Mucosa of gallbladder (tissue), 1 donor: ENCODE data around the gene TENM4. TPM values are rescaled to one million over a fixed set of nuclear protein-coding genes. Genes with fewer than 3 reads are reported as not detected.

ENCODE experiments used
- DNase-seq: peaks from one replicate; pipeline ENCODE4 v3.0.0-alpha.2; 2020; ENCODE audit warnings: low spot score
- total RNA-seq: library from RNA; stranded (reverse); gene quantifications from one replicate; pipeline ENCODE4 v1.2.1, GENCODE V29; 2021
- donor health status: DM: no; HTN: no; CAD: no.

TENM4 gene
- total RNA-seq, 1 donor from 2014 or later: 8.4 TPM

DNA sequence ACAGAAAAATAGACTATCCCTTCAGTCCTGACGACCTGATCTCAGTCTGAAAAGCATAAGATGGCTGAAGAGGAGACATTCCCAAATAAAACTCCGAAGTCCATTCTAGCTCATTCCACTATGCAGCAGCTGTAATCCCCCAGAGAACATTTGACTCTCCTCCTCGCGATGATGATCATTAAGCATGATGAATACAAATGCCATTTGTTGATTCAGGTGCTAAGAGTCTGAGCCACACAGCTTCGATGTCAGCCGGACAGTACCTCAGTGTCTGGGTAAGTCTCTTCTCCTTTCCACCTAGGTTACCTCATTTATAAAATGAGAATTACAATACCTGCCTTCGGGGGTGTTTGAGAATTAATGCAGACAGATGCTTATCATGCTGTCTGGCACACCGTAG, 94.8 kb downstream of the TENM4 start:
- DNase-seq: no peak

DNA sequence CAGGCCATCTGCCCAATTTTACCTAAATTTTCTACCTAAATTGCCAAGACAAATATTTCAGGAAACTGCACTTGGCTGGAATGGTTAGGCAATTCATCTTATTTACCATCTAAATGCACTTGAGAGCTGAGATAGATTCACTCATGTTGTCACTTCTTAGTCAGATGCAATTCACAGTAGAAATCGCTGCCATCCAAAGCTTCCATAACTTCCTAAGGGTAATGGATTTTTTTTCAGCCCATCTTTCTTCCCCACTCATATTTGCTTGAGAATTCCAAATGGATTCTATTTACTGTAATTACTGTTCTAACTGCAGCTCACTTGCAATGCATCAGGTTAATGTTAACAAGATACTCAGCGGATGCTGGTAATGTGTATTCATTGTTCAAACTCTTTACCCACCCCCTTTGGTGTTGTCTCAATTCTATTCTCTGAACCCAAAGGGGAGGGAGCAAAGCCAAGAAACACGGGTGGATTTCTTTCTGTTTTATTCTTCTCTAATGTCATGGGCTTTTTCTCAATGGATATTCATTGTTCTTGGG, 96.0 kb downstream of the TENM4 start:
- no peak for DNase-seq

DNA sequence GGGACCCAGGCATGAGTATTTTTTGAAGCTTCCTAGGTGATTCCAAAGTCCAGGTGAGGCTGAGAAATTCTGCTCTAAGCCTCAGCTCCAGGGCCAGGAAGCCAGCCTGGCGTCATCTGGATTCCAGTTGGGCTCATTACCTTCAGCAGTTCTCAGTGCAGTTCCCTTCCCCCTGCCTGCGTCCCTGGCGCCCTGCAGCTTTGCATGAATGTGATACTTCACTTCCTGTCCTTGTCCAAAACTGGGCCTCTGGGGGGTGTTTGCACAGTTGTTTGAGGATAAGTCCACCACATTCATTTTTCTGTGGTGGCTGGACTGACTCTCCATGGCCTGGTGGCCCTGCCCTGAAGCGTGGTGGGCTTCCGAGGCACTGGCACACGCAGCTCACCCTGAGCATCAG, 98.1 kb downstream of the TENM4 start:
- no peak for DNase-seq

DNA sequence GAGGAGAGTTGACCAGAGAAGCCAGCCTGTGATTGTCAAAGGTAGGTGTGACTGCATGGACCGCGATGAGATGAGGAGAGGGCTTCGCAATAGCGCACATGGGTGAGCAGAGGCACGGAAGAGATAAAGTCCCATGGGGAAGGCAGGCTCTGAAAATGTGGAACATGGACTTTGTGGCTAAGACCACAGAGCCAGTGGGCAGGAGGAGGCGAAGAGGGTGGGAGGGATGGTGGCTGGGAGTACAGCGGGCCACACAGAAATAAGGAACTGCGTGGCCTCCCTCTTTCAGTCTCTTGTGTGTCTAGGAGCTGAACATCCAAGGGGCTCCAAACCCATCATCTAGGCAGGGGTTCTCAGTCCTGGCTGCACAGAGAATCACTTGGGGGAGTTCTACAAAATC, 98.6 kb downstream of the TENM4 start:
- no peak for DNase-seq

DNA sequence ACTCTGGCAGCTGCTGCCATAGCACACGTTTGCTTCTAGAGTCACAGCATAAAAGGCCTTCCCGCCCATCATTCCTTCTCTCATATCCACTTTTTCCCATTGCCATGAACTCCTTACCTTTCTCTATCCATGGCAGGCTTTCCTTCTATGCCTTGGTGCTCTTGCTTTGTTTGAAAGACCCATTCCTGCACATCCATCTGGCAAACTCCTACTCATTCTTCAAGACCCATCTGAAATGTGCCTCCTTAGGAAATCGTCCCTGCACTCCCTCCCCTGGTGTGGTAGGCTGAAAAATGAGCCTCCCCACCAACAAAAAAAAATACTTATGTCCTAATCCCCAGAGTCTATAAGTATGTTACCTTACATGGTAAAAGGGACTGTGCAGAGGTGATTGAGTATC, 100.3 kb downstream of the TENM4 start:
- DNase-seq: no peak

DNA sequence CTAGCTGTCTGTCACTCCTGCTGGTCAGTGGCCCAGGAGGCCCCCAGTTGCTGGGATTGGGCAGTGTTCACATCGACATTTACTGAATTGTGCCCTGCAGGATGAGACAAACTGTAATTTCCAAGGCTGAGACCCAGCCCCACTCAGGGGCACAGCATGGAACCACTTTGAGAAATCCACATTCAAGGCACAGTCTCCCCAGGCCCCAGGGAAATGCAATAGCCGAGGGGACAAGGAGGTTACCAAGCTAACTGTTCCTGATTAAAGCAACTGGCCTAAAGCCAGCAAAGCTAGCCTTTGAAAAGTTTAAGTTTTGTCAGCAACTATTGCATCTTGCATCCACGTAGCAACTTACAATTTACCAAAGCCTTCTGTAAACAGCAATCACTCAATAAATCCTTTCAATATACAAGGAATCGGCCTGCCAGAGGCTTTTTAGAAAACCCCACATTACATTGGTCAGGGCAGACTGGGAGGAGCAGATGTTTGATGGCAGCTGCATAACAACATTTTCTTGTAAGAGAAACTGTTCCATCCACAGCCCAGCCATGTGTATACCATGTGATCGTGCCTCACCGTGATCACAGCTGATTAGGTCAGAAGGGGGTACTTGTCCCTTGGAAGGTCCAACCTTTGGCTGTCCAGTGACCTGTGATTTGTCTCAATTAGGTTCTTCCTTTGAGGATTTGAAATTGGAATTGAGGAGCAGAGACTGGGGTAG, 103.9 kb downstream of the TENM4 start:
- DNase-seq: no peak

DNA sequence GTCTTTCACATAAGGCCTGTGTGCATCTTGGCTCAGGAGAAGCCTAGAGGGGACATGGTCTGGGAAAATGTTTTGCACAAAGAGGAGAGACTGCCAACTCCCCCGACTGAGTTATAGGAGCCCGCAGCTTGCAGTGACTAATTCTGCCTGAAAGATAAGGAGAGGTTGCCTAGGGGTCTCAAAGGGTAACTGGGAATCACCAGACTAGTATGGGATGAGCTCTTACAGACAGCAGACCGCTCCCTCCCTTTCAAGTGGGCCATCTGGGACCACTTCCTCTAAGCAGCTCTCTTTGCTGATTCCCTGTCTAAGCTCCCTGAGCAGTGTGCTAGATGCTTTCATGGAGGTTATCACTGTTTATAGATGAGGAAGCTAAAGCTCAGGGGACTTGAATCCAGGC, 105.1 kb downstream of the TENM4 start:
- no peak for DNase-seq

DNA sequence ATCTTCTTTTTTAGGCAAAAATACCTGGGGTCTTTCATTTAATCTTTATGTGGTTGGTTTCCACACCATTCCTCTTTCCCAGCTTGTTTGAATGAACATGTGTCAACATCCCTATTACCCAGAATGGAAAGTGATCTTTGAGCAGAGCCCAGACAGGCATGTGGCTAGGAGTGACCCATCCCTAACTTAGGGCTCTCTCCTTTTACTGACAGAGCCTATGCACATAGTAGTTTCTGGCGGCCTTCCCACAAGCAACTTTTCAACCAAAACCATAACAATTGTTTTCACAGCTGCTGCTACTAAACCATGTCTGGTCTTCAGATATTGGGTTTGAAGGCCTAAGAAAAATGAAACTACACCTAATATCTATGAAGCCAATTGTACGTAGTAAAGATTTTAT, 107.5 kb downstream of the TENM4 start:
- no peak for DNase-seq

DNA sequence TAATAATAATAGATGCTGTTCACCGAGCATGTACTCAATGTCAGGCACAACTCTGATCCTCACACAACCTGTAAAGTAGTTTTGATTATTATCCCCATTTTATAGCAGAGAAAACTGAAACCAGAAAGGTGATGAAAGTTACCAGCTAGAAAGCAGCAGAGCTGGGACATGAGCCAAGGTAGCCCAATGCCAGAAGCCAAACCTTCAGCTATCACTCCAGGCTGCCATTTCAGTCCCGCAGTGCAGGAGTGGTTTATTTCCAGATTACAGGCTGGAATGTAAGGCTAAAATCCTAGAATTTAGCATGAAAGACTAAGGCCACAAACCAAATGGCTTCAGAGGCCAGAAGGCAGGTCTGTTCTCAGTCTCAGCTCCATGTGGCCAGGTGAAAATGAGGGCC, 108.8 kb downstream of the TENM4 start:
- no peak for DNase-seq

DNA sequence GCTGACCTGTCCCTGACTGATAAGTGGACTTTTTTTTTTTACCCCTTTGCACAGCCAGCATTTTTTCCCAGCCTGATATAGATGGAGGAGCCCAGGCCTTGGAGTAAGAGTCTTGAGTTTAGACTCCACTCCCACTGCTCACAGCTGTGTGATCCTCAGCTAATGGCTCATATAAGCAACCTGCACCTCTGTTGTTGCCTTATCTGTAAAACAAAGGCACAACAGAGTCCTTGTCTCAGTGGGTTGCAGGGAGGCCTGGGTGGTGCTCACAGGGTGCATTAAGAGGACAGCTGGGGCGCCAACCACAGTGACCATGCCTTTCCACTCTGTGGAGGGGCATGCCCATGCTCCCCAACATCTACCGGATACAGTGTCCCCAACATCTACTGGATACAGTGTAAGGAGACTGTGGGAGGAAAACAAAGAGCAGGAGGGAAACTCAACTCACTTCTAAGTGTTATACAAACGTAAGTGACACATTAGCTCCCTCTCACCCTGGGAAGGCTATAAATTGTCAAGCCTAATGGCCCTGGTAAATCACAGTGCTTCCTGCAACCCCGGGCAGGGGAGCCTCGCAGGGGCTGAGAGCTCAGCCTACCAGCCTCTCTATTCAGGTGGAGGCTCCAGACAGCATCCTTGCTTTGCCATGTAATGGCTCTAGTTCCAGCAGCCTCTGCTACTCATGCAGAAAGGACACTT, 109.5 kb downstream of the TENM4 start:
- no peak for DNase-seq

DNA sequence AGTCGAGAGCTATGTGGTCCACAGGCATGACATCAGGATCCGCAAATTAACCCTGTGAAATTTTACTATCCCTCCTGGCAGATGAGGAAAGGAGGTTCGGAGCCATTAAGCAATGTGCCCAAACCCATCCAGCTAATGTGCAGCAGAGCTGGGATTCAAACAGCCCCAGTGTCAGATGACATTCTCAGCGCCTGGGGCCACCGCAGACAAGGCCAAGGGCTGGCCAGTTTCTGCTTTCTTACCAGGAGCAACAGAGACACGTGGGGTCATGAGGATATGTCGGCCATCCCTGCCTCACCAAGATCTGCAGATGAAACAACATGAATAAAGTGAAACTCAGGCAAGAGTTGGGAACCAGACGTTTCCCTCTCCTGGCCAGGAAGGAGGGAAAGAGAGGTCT, 110.2 kb downstream of the TENM4 start:
- DNase-seq: no peak

DNA sequence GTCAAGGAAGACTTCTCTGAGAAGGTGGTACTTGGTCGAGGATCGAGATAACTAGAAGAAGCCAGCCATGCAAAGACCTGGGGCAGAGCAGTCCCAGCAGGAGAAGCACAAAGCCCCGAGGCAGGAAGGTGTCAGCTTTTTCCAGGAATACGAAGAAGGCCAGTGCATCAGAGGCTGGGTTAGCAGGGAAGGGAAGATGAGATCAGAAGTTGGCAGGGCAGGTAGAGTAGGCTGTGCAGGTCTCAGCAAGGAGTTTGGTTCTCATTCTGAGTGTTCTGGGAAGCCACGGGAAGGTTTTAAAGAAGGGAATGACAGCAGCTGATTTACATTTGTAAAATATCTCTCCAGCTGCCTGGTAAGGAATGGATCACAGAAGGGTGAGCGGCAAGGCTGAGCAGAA, 111.3 kb downstream of the TENM4 start:
- no peak for DNase-seq

DNA sequence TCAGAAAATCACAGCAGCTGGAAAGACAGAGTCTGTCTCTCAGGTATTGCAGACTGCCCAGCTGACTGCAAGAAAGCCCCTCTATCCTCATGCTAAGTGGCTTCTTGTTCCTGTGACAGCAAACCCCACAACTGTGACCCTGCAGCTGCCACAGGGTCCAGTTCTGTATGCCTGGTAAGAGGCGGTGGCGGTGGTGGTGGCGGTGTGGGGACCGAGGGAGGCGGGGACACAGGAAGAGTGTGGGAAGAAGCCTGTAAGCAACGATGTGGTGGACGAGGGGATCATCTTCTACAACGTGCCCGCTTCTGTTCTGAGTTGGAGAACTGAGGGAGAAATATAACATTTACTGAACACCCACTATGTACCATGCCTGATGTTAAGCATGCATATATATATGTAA, 112.4 kb downstream of the TENM4 start:
- no peak for DNase-seq

DNA sequence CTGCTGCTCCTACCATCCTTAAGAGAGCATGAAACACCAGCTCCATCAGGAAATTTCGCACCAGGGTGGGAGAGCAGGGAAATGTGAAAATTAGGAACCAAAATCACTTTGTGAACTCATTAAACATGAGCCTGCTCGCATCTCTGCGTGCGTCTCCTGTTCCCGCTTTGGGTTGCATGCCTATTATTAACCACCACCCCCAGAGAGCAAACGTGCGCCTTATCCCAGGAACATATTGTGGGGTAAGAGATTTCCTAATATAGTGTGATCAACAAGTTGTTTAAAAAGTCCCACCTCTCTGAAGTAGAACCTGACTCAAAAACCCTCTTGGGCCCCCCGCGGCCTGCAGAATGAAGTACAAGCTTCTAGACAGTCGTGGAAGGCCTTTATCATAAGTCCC, 115.0 kb downstream of the TENM4 start:
- no peak for DNase-seq

DNA sequence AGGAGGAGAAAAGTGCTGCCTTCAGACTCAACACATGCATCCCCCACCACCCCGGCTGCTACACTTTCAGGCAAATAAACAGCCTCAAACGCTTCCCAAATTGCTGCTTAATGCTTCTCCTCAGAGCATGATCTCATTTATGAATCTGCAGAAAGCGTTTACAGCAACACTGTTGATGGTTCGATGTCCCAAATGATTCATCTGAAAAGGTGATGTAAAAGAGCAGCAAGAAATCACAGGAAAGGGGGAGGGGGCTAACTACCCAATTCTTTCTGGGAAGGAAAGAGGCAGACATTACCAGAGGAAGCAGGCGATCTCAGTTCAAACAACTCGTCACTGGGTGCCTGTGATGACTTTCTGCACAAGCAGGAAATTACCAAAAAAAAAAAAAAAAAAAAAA, 119.6 kb downstream of the TENM4 start:
- DNase-seq: no peak

DNA sequence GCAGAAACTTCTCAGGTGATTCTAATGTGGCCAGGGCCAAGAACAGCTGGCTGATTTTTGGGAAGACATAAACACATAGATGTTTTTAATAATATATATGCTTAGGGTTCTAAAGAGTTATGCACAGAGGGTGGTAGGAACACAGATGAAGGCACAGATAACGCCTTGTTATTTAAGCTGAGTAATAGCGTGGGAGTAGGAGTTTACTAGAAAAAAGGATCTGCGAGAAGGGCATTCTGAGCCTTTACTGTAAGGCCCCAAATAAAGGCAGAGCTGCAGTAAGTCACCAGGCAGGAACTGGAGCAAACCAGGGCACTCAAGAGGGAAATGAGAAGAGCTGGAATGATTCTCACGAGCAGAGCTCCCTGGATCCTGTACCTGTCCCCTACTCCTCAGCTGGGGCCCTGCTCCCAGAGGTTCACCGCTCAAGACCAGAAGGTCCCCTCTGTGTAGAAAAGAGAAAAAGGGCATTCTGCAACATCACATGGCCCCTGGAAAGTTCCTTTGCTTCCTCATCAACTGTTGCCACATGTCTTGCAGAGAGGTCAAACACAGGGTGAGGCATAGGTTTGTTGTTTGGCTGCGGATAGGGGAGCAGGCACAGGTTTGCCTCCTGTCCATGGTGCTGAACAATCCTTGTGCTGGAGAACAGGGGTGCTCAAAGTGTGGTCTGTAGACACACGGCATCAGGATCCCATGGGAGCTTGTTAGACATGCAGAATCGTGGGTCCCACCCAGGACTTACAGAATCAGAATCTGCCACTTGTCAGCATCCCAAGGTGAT, 125.7 kb downstream of the TENM4 start:
- DNase-seq: no peak

DNA sequence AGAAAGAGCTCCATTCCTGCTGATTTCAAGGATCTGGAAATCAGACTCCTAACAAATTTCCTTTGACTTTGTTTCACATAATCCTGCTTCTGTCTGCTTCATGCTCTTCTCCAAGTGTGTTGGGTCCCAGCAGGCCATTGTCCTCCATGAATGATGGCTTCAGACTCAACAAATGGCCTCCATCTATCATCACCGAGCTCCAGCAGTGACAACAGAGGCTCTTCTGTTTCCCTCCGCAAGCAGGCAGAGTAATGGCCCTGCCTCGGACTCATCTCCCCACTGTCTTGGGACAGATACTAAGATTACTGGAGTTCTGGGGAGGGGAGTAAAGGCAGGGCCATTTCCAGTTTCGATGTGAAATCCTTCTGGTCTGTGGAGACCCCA, 127.3 kb downstream of the TENM4 start:
- no peak for DNase-seq

DNA sequence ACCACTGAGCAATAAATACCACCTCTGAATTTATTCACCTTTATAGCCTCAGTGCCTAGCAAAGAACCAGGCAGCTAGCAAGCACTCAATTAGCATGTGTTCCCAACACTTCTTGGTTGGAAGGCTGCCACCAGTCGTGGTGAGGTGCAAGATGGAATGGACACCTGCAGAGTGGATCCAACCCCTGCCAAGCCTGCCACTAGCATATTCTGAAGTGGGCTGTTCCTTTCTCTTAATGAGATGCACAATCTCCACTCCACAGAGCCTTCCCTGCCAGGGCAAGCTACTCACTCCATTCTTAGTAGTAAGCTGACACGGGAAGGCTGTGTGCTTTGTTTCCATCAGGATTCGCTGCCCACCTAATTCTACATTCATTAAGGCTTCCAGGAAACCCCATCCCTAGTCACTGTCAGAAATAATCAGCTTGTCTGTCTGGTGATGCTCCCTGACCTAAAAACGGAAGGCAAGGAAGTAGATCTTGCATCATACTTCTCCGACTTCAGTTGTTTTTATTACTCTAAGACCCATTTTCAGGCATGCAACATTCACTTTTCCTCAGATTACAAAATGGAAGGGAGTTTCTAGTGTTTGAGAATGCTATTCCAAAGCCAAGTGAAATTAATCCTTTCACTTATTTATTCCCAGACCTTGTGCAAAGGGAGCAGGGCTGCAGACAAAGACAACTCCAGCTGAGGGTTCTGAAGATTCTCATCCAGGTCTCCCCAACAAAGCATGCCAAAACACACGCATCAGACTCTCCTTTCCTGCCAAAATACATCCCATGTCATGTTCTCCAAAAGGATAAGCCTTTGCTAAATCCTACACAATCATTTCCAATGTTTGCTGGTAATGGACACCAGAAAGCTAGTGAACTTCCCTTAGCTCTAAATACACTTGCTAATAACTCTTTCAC, 128.0 kb downstream of the TENM4 start:
- no peak for DNase-seq

DNA sequence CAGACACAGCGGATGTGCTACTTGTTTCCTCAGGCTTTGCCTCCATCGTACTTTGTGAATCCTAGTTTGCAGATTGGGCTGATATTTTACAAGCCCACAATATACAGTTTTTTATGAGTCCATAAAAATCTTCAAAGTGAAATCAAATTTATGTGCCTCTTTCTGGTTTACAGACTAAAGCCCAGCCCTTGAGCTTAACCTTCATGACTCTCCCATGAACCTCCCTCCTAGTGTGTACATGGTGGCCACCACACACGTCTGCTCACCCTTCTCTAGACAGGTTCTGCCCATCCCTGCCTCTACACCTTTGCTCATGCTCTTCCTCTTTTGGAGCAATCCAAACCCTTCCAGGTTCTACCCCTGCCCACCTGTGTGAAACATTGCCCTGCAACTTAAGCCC, 129.4 kb downstream of the TENM4 start:
- no peak for DNase-seq

DNA sequence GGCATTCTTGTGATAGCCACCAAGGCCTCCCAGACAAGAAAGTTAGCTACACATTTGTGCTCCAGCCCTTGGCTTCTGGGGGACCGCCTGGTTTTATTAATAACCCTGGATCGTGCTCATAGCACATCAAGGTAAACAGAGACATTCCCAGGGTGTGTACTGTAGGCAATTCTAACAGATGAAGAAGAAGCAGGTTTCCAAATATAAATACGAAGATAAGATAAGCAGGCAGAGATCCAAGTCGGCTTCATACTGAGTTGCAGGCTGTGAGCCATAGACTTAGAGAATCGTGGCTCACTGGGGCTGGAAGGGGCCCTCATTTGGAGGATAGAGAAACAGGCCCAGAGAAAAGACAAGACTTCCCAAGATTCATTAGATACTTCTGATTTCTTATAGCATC, 131.4 kb downstream of the TENM4 start:
- DNase-seq: no peak

DNA sequence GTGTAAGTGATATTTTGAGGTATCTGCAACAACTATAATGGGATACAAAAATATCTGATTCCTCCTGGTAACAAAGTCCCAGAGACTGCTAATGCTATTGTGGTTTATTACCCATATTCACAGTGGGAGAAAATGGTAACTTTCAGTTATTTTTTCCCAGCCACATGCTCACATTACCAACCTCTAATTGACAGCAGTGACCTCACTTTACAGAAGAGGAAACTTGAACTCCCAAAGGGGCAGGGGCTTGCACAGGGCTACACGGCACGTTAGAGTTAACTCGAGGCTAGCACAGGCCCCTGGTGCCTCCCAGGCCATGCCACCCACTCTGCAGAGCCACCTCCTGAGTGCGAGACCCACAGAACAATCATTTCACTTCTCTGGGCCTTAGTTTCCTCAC, 132.4 kb downstream of the TENM4 start:
- no peak for DNase-seq
